ENCODE results near the gene APP.

The APP gene

GRCh38 chr21:25939396-25939761 is 231.2 kb downstream of the APP start:
- Histone ChIP-seq H3K27me3 (ENCODE audit: control insufficient read depth, insufficient read depth, low read length, poor library complexity, severe bottlenecking) (no peaks in the 10 kb centered on the region), H3K36me3 (ENCODE audit: control insufficient read depth, insufficient read depth, low read length) (peaks cover under 1% of the 10 kb centered on the region), H3K9me3 (ENCODE audit: control insufficient read depth, low read length) (no peaks in the 10 kb centered on the region), H3K4me1 (ENCODE audit: control insufficient read depth, insufficient read depth, low read length) (no peaks in the 10 kb centered on the region), H3K4me3 (ENCODE audit: insufficient read depth, low read depth, low read length) (no peak overlapping the region), H3K27ac (ENCODE audit: insufficient read depth, low read depth, low read length, poor library complexity, severe bottlenecking) (no peak overlapping the region)
- WGBS, 2 experiments: 91 to 100% methylated on average over 1 of the region's 1 CpG

- Histone ChIP-seq H3K27ac (ENCODE audit: insufficient read depth, low read depth, low read length, poor library complexity, severe bottlenecking) (no peak overlapping the region), H3K27me3 (ENCODE audit: control insufficient read depth, insufficient read depth, low read length, poor library complexity, severe bottlenecking) (no peaks in the 10 kb centered on the region), H3K36me3 (ENCODE audit: control insufficient read depth, insufficient read depth, low read length) (peaks cover 3% of the 10 kb centered on the region), H3K9me3 (ENCODE audit: control insufficient read depth, low read length) (no peaks in the 10 kb centered on the region), H3K4me1 (ENCODE audit: control insufficient read depth, insufficient read depth, low read length) (no peaks in the 10 kb centered on the region), H3K4me3 (ENCODE audit: insufficient read depth, low read depth, low read length) (no peak overlapping the region)
- WGBS, 2 experiments: 93 to 95% methylated on average over 10 of the region's 10 CpGs
Observed at GRCh38 chr21:25938658-25939395, 231.7 kb downstream of the APP start.

DNA sequence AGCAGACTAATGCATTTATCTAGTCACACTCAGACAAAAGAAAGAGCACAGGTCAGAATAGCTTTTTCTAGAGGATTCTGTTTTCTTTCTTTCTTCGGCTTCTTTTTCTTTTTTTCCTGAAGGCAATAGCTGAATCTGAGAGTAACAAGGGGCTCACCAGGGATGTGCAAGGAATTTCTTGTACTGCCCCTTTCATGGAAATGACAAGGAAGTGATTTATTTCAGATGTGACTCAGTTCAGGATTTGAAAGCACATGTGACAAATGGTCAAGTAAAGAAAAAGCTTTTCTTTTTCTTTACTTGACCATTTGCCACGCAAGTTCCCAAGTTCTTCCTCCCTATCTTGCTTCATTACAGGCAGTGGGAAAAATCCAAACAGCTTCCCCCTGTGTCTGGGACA is 233.8 kb downstream of the APP start:
- Histone ChIP-seq H3K27me3 (ENCODE audit: control insufficient read depth, insufficient read depth, low read length, poor library complexity, severe bottlenecking) (no peaks in the 10 kb centered on the region), H3K4me3 (ENCODE audit: insufficient read depth, low read depth, low read length) (no peak overlapping the region), H3K36me3 (ENCODE audit: control insufficient read depth, insufficient read depth, low read length) (peaks cover 3% of the 10 kb centered on the region), H3K9me3 (ENCODE audit: control insufficient read depth, low read length) (no peaks in the 10 kb centered on the region), H3K4me1 (ENCODE audit: control insufficient read depth, insufficient read depth, low read length) (no peaks in the 10 kb centered on the region), H3K27ac (ENCODE audit: insufficient read depth, low read depth, low read length, poor library complexity, severe bottlenecking) (no peak overlapping the region)
- 88 to 95% methylated on average over 2 of the region's 2 CpGs for WGBS, 2 experiments

GRCh38 chr21:25934771-25935224 is 235.8 kb downstream of the APP start:
- no peaks in the 10 kb centered on the region for H3K9me3 ChIP-seq (ENCODE audit: control insufficient read depth, low read length)
- no peaks in the 10 kb centered on the region for H3K27me3 ChIP-seq (ENCODE audit: control insufficient read depth, insufficient read depth, low read length, poor library complexity, severe bottlenecking)
- H3K36me3 ChIP-seq (ENCODE audit: control insufficient read depth, insufficient read depth, low read length): peaks cover 3% of the 10 kb centered on the region
- H3K4me3 ChIP-seq (ENCODE audit: insufficient read depth, low read depth, low read length): no peak overlapping the region
- H3K4me1 ChIP-seq (ENCODE audit: control insufficient read depth, insufficient read depth, low read length): peaks cover 6% of the 10 kb centered on the region
- WGBS, 2 experiments: 93 to 97% methylated on average over 4 of the region's 4 CpGs
- no peak overlapping the region for H3K27ac ChIP-seq (ENCODE audit: insufficient read depth, low read depth, low read length, poor library complexity, severe bottlenecking)

- Histone ChIP-seq H3K9me3 (ENCODE audit: control insufficient read depth, low read length) (no peaks in the 10 kb centered on the region), H3K27ac (ENCODE audit: insufficient read depth, low read depth, low read length, poor library complexity, severe bottlenecking) (no peak overlapping the region), H3K36me3 (ENCODE audit: control insufficient read depth, insufficient read depth, low read length) (peaks cover 3% of the 10 kb centered on the region), H3K4me1 (ENCODE audit: control insufficient read depth, insufficient read depth, low read length) (peaks cover 9% of the 10 kb centered on the region), H3K27me3 (ENCODE audit: control insufficient read depth, insufficient read depth, low read length, poor library complexity, severe bottlenecking) (no peaks in the 10 kb centered on the region), H3K4me3 (ENCODE audit: insufficient read depth, low read depth, low read length) (no peak overlapping the region)
- WGBS, 2 experiments: 94 to 99% methylated on average over 6 of the region's 6 CpGs
Observed at GRCh38 chr21:25934130-25934529, 236.4 kb downstream of the APP start.

GRCh38 chr21:25931765-25932164 is 238.8 kb downstream of the APP start:
- no peaks in the 10 kb centered on the region for H3K9me3 ChIP-seq (ENCODE audit: control insufficient read depth, low read length)
- H3K27me3 ChIP-seq (ENCODE audit: control insufficient read depth, insufficient read depth, low read length, poor library complexity, severe bottlenecking): no peaks in the 10 kb centered on the region
- H3K4me1 ChIP-seq (ENCODE audit: control insufficient read depth, insufficient read depth, low read length): peaks cover 9% of the 10 kb centered on the region
- H3K36me3 ChIP-seq (ENCODE audit: control insufficient read depth, insufficient read depth, low read length): peaks cover 3% of the 10 kb centered on the region
- H3K4me3 ChIP-seq (ENCODE audit: insufficient read depth, low read depth, low read length): no peak overlapping the region
- 58 to 83% methylated on average over 2 to 3 of the region's 3 CpGs for WGBS, 2 experiments
- H3K27ac ChIP-seq (ENCODE audit: insufficient read depth, low read depth, low read length, poor library complexity, severe bottlenecking): no peak overlapping the region

DNA sequence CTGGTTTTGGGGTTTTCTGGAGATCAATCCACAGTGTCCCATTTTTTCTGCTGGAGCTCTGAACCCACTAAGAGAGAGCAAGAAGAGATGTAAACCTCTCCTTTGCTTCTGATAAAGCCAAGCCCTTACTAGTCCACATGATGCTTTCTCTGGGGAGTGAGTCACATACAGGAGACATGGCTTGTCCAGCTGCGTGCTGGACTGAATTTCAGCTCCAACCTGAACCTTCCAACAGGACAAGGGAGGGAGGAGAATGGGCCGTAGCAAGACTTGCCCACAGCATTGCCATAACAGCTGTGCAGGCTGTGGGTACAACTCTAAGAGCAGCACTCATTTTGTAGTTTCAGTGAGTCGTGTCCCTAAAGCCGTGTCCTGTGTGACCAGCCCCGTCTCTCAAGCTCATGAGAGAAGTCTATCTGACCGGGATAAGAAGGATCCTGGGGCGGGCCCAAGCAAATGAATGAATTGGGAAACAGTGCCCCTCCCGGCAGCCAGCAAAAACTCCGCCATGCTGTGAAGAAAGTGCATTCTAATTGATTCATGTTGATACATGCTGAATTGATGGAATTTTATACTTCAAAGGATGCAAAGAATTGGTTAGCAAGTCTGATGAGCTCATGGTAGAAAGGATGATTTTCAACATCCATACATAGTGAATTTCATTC is 240.6 kb downstream of the APP start:
- H3K9me3 ChIP-seq (ENCODE audit: control insufficient read depth, low read length): no peaks in the 10 kb centered on the region
- 84 to 86% methylated on average over 9 of the region's 9 CpGs for WGBS, 2 experiments
- peaks cover 3% of the 10 kb centered on the region for H3K36me3 ChIP-seq (ENCODE audit: control insufficient read depth, insufficient read depth, low read length)
- H3K4me1 ChIP-seq (ENCODE audit: control insufficient read depth, insufficient read depth, low read length): peaks cover 9% of the 10 kb centered on the region
- no peak overlapping the region for H3K4me3 ChIP-seq (ENCODE audit: insufficient read depth, low read depth, low read length)
- no peak overlapping the region for H3K27ac ChIP-seq (ENCODE audit: insufficient read depth, low read depth, low read length, poor library complexity, severe bottlenecking)
- no peaks in the 10 kb centered on the region for H3K27me3 ChIP-seq (ENCODE audit: control insufficient read depth, insufficient read depth, low read length, poor library complexity, severe bottlenecking)

GRCh38 chr21:25927195-25927880 is 243.2 kb downstream of the APP start:
- no peaks in the 10 kb centered on the region for H3K36me3 ChIP-seq (ENCODE audit: control insufficient read depth, insufficient read depth, low read length)
- H3K4me1 ChIP-seq (ENCODE audit: control insufficient read depth, insufficient read depth, low read length): peaks cover 9% of the 10 kb centered on the region
- no peak overlapping the region for H3K27ac ChIP-seq (ENCODE audit: insufficient read depth, low read depth, low read length, poor library complexity, severe bottlenecking)
- H3K9me3 ChIP-seq (ENCODE audit: control insufficient read depth, low read length): no peaks in the 10 kb centered on the region
- 94 to 96% methylated on average over 6 of the region's 6 CpGs for WGBS, 2 experiments
- no peaks in the 10 kb centered on the region for H3K27me3 ChIP-seq (ENCODE audit: control insufficient read depth, insufficient read depth, low read length, poor library complexity, severe bottlenecking)
- no peak overlapping the region for H3K4me3 ChIP-seq (ENCODE audit: insufficient read depth, low read depth, low read length)

DNA sequence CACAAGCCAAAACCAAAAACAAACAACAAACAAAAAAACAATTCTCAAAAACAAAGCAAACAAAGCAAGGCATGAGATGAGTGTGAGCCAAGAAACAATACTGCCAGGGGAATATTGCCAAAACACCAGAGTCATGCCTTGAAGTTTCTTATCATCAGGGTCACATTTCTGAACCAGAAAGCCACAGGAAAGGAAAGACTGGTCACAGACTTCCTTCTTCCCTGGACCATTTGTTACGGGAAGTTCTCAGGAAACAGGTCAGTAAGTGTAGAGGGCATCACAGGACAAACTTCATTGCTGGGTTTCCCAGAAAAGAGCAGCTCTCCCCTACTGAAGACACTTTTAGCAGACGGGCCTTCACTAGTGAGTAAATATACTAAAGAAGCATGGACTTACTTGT is 244.6 kb downstream of the APP start:
- H3K27ac ChIP-seq (ENCODE audit: insufficient read depth, low read depth, low read length, poor library complexity, severe bottlenecking): no peak overlapping the region
- no peak overlapping the region for H3K4me3 ChIP-seq (ENCODE audit: insufficient read depth, low read depth, low read length)
- WGBS, 2 experiments: 93 to 97% methylated on average over 2 of the region's 2 CpGs

GRCh38 chr21:25925064-25925800 is 245.3 kb downstream of the APP start:
- WGBS, 2 experiments: 86 to 91% methylated on average over 13 to 14 of the region's 14 CpGs
- H3K4me3 ChIP-seq (ENCODE audit: insufficient read depth, low read depth, low read length): no peak overlapping the region
- H3K36me3 ChIP-seq (ENCODE audit: control insufficient read depth, insufficient read depth, low read length): no peaks in the 10 kb centered on the region
- H3K27ac ChIP-seq (ENCODE audit: insufficient read depth, low read depth, low read length, poor library complexity, severe bottlenecking): no peak overlapping the region
- no peaks in the 10 kb centered on the region for H3K27me3 ChIP-seq (ENCODE audit: control insufficient read depth, insufficient read depth, low read length, poor library complexity, severe bottlenecking)
- no peaks in the 10 kb centered on the region for H3K9me3 ChIP-seq (ENCODE audit: control insufficient read depth, low read length)
- H3K4me1 ChIP-seq (ENCODE audit: control insufficient read depth, insufficient read depth, low read length): peaks cover 6% of the 10 kb centered on the region

More for the DNA sequence above, 244.6 kb downstream of the APP start:
- peaks cover 7% of the 10 kb centered on the region for H3K4me1 ChIP-seq (ENCODE audit: control insufficient read depth, insufficient read depth, low read length)
- no peaks in the 10 kb centered on the region for H3K9me3 ChIP-seq (ENCODE audit: control insufficient read depth, low read length)
- no peaks in the 10 kb centered on the region for H3K36me3 ChIP-seq (ENCODE audit: control insufficient read depth, insufficient read depth, low read length)
- no peaks in the 10 kb centered on the region for H3K27me3 ChIP-seq (ENCODE audit: control insufficient read depth, insufficient read depth, low read length, poor library complexity, severe bottlenecking)
